Measurements from ENCODE around the gene AUTS2.
"Not testable (repeated sequence)": the region's sequence is repeated elsewhere in the genome, so short reads cannot be mapped to it uniquely, and the experiment has no call there.

Gene AUTS2

GRCh38 chr7:70805360-70805759 lies 1207.1 kb downstream of the AUTS2 start:
- no peak for FAIRE-seq
- TF ChIP-seq POLR2A (IDR thresholded peaks at IDR 0.05; ENCODE audit: low read depth, low read length) = no peak
- no peak for DNase-seq (ENCODE audit: insufficient read length, low spot score)

- TF ChIP-seq POU2F2 (IDR thresholded peaks at IDR 0.05; ENCODE audit: low read depth, low read length) (no peak), TAF1 (IDR thresholded peaks at IDR 0.05; ENCODE audit: low read depth, low read length) (no peak), POLR2A (IDR thresholded peaks at IDR 0.05; ENCODE audit: low read depth, low read length) (no peak), SPI1 (IDR thresholded peaks at IDR 0.05; ENCODE audit: low read depth, low read length) (no peak), POLR2AphosphoS5 (IDR thresholded peaks at IDR 0.05; ENCODE audit: low read depth, low read length) (no peak), PAX5 (IDR thresholded peaks at IDR 0.05; ENCODE audit: insufficient read depth, low read length, severe bottlenecking) (no peak)
- FAIRE-seq (no peak), DNase-seq (ENCODE audit: insufficient read length, low spot score) (no peak)
Observed at GRCh38 chr7:70807650-70808049, 1209.4 kb downstream of the AUTS2 start.

- FAIRE-seq (no peak), DNase-seq (ENCODE audit: insufficient read length, low spot score) (no peak)
- no peak for TF ChIP-seq POLR2AphosphoS5 (IDR thresholded peaks at IDR 0.05; ENCODE audit: low read depth, low read length)
- no peak for TF ChIP-seq POLR2A (IDR thresholded peaks at IDR 0.05; ENCODE audit: low read depth, low read length)
Observed at GRCh38 chr7:70808876-70809275, 1210.6 kb downstream of the AUTS2 start.

GRCh38 chr7:70810558-70811139 lies 1212.4 kb downstream of the AUTS2 start:
- no peak for DNase-seq (ENCODE audit: insufficient read length, low spot score)
- no peak for FAIRE-seq
- no peak for TF ChIP-seq POLR2AphosphoS5 (IDR thresholded peaks at IDR 0.05; ENCODE audit: low read depth, low read length)
- no peak for TF ChIP-seq SPI1 (IDR thresholded peaks at IDR 0.05; ENCODE audit: low read depth, low read length)
- TF ChIP-seq PAX5 (IDR thresholded peaks at IDR 0.05; ENCODE audit: insufficient read depth, low read length, severe bottlenecking) = no peak
- TF ChIP-seq POLR2A (IDR thresholded peaks at IDR 0.05; ENCODE audit: low read depth, low read length) = no peak
- no peak for TF ChIP-seq POU2F2 (IDR thresholded peaks at IDR 0.05; ENCODE audit: low read depth, low read length)
- TF ChIP-seq TAF1 (IDR thresholded peaks at IDR 0.05; ENCODE audit: low read depth, low read length) = no peak

GRCh38 chr7:70812511-70812910 lies 1214.2 kb downstream of the AUTS2 start:
- FAIRE-seq = no peak
- no peak for TF ChIP-seq POLR2AphosphoS5 (IDR thresholded peaks at IDR 0.05; ENCODE audit: low read depth, low read length)
- TF ChIP-seq POLR2A (IDR thresholded peaks at IDR 0.05; ENCODE audit: low read depth, low read length) = no peak
- no peak for TF ChIP-seq SPI1 (IDR thresholded peaks at IDR 0.05; ENCODE audit: low read depth, low read length)
- no peak for TF ChIP-seq PAX5 (IDR thresholded peaks at IDR 0.05; ENCODE audit: insufficient read depth, low read length, severe bottlenecking)
- TF ChIP-seq POU2F2 (IDR thresholded peaks at IDR 0.05; ENCODE audit: low read depth, low read length) = no peak
- TF ChIP-seq TAF1 (IDR thresholded peaks at IDR 0.05; ENCODE audit: low read depth, low read length) = no peak
- DNase-seq (ENCODE audit: insufficient read length, low spot score) = no peak

GRCh38 chr7:70822490-70822889 lies 1224.2 kb downstream of the AUTS2 start:
- not testable (repeated sequence) for FAIRE-seq; DNase-seq (ENCODE audit: insufficient read length, low spot score)

GRCh38 chr7:70829221-70830059 lies 1231.2 kb downstream of the AUTS2 start:
- TF ChIP-seq POU2F2 (IDR thresholded peaks at IDR 0.05; ENCODE audit: low read depth, low read length) = no peak
- TF ChIP-seq POLR2A (IDR thresholded peaks at IDR 0.05; ENCODE audit: low read depth, low read length) = no peak
- 0 out of 2 replicates have a peak, but pooled peaks have one; percentile 27 for TF ChIP-seq SPI1 (IDR thresholded peaks at IDR 0.05; ENCODE audit: low read depth, low read length)
- TF ChIP-seq TAF1 (IDR thresholded peaks at IDR 0.05; ENCODE audit: low read depth, low read length) = no peak
- TF ChIP-seq PAX5 (IDR thresholded peaks at IDR 0.05; ENCODE audit: insufficient read depth, low read length, severe bottlenecking) = no peak
- TF ChIP-seq POLR2AphosphoS5 (IDR thresholded peaks at IDR 0.05; ENCODE audit: low read depth, low read length) = no peak
- DNase-seq (ENCODE audit: insufficient read length, low spot score) (peak; percentile 52), FAIRE-seq (no peak)

GRCh38 chr7:70830060-70830395 lies 1231.8 kb downstream of the AUTS2 start:
- FAIRE-seq (no peak), DNase-seq (ENCODE audit: insufficient read length, low spot score) (no peak)

GRCh38 chr7:70830426-70830825 lies 1232.2 kb downstream of the AUTS2 start:
- FAIRE-seq = no peak
- TF ChIP-seq POU2F2 (IDR thresholded peaks at IDR 0.05; ENCODE audit: low read depth, low read length) = no peak
- no peak for TF ChIP-seq POLR2AphosphoS5 (IDR thresholded peaks at IDR 0.05; ENCODE audit: low read depth, low read length)
- no peak for TF ChIP-seq TAF1 (IDR thresholded peaks at IDR 0.05; ENCODE audit: low read depth, low read length)
- no peak for TF ChIP-seq SPI1 (IDR thresholded peaks at IDR 0.05; ENCODE audit: low read depth, low read length)
- TF ChIP-seq POLR2A (IDR thresholded peaks at IDR 0.05; ENCODE audit: low read depth, low read length) = no peak
- no peak for TF ChIP-seq PAX5 (IDR thresholded peaks at IDR 0.05; ENCODE audit: insufficient read depth, low read length, severe bottlenecking)
- DNase-seq (ENCODE audit: insufficient read length, low spot score) = no peak

More at GRCh38 chr7:70830060-70830395, 1231.8 kb downstream of the AUTS2 start:
- TF ChIP-seq POU2F2 (IDR thresholded peaks at IDR 0.05; ENCODE audit: low read depth, low read length) (no peak), PAX5 (IDR thresholded peaks at IDR 0.05; ENCODE audit: insufficient read depth, low read length, severe bottlenecking) (no peak), POLR2AphosphoS5 (IDR thresholded peaks at IDR 0.05; ENCODE audit: low read depth, low read length) (no peak), TAF1 (IDR thresholded peaks at IDR 0.05; ENCODE audit: low read depth, low read length) (no peak), SPI1 (IDR thresholded peaks at IDR 0.05; ENCODE audit: low read depth, low read length) (no peak), POLR2A (IDR thresholded peaks at IDR 0.05; ENCODE audit: low read depth, low read length) (no peak)

GRCh38 chr7:70833726-70834125 lies 1235.5 kb downstream of the AUTS2 start:
- no peak for FAIRE-seq
- TF ChIP-seq POLR2AphosphoS5 (IDR thresholded peaks at IDR 0.05; ENCODE audit: low read depth, low read length) = no peak
- no peak for TF ChIP-seq POLR2A (IDR thresholded peaks at IDR 0.05; ENCODE audit: low read depth, low read length)
- no peak for DNase-seq (ENCODE audit: insufficient read length, low spot score)

Data from GM12891 (cell line).